ENCODE measurements around the gene MYO1B.

GRCh38 chr2:191289049-191289448 lies 43.8 kb downstream of the MYO1B start:
- TF ChIP-seq CTCF (conservative IDR thresholded peaks at IDR 0.05; ENCODE audit: low read depth, low read length) (no peak), RAD21 (IDR thresholded peaks at IDR 0.05; ENCODE audit: low read length) (no peak), ELK1 (IDR thresholded peaks at IDR 0.05; ENCODE audit: borderline replicate concordance, low read depth, low read length) (no peak), POLR2A (IDR thresholded peaks at IDR 0.05; ENCODE audit: low read depth, low read length) (no peak)

All from IMR-90 (cell line).